Kidney glomerular epithelial cell (primary cell): ENCODE data around the gene INTU.
A peak's percentile ranks its signal among the peaks of the same experiment; 100 is the strongest.
"Not testable (repeated sequence)": the region's sequence is repeated elsewhere in the genome, so short reads cannot be mapped to it uniquely, and the experiment has no call there.

Experiments
- DNase-seq: peaks from one replicate; lab custom pipeline; 2025; lab: John Stamatoyannopoulos, UW

The INTU gene

DNA sequence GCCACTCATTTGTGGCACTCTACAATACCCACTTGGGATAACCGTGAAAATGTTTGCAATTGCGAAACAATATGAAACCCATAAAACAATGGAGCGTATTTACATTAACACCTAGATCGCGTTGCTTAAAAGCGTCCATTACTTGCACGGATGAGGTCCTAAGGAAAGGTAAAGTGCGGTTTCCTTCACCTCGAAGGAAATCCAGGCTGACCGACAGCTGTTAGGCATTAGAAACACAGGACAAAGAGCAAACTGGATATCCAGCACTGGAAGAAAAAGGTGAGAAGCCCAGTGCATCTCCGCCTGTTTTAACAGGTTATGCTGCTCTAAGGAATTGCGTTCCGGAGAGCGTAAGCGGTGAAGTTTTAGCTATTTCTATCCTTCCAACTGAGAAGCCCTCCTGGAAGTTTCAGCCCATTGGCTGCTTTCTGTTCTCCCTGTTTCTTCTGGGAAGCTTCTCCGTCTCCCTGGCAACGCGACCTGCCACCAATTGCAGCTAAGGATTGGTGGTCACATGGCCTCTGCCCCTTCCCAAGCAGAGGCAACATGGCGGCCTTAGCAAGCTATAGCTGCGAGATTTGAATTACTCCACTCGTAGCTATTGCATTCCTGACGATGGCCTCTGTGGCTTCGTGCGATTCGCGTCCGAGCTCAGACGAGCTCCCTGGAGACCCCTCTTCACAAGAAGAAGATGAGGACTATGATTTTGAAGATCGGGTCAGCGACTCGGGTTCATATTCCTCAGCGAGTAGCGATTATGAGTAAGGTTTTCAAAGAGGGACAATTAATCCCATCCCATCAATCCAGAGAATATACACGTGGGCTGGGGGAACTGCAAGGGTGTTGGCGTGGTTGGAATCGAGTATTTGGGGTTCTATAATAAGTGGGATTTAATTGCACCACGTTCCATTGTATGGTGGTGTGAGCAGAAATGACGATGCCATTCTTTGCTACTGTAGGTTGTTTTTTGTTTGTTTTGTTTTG lies at the start of gene INTU:
INTU (plus strand) TSS at position 538 of the 984 bp plus-strand sequence; CDS start at position 616, 78 bp downstream.
- DNase-seq = peak; percentile 93

DNA sequence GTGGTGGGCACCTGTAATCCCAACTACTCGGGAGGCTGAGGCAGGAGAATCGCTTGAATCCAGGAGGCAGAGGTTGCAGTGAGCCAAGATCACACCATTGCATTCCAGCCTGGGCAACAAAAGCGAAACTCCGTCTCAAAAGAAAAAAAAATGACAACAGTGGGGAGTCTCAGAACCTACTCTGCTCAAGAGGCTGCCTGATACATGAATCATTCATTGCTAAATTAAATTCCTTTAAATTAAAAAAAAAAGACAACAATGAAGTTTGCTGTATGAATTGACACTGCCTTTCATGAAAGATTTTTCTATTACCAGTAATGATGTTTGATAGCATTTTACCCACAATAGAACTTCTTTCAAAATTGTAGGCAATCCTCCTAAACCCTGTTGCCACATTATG lies 46.3 kb upstream of the INTU start:
- not testable (repeated sequence) for DNase-seq

DNA sequence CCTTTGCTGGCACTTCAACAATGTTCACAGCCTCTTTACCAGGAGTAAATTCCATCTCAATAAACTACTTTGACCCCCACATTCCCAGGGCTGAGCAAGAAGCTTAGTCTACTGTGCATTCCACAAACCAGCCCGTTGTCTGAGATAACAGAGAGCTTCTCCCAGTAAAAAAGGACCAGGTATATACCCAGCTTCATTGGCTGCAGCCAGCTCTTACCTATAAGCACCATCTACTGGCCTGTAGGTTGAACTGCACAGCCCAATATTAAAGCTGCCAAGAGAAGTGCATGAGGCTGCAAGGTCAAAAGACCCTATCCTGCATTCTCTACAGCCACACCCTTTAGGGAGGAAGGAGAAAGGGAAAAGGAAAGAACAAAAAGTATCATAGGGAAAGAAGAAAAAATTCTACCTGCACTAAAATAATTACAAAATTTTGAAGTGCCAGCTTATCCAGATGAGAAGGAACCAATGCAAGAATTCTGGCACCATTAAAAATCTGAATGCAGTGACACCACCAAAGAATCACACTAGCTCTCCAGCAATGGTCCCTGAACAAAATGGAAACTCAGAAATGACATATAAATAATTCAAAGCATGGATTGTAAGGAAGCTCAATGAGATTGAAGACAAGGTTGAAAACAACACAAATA lies 45.7 kb upstream of the INTU start:
- DNase-seq = peak; percentile 74

DNA sequence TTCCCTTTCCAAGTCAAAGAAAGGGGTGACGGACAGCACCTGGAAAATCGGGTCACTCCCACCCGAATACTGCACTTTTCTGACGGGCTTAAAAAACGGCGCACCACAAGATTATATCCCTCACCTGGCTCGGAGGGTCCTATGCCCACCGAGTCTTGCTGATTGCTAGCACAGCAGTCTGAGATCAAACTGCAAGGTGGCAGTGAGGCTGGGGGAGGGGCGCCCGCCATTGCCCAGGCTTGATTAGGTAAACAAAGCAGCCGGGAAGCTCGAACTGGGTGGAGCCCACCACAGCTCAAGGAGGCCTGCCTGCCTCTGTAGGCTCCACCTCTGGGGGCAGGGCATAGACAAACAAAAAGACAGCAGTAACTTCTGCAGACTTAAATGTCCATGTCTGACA lies 43.6 kb upstream of the INTU start:
- DNase-seq = not testable (repeated sequence)

DNA sequence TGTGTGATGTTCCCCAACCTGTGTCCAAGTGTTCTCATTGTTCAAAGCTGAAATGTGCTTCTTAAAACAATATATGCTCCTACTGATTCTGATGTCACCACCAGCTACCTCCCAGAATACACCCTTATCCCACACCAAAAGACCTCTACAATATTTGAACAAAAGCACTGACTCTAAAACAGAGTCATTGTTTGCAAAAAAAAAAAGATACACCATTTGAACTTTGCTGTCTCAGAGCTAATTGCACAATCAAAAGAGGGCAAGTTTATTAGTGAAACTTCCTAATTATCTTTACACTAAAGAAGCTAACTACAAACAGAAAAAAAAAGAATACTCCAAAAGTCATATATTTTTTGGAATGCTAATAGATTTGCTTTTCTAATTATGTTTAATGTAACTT lies 34.1 kb upstream of the INTU start:
- DNase-seq = no peak

DNA sequence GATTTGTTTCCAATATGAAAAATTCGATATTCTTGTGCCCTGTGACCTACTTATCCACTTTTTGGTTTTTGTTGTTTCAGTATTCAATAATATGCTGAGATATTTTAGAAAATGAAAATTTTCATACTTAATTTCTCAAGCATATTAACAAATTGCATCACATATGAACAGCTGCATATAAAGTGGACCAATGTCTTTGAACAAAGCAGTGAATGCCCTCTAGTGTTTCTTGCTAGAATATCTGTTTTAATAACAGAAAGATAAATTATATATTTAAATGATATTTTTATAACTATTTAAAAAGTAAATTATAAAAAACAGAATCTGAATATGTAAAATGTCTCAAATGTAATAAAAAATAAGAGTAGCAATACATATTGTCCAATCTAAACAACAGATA lies 31.7 kb upstream of the INTU start:
- peak; percentile 16 for DNase-seq

DNA sequence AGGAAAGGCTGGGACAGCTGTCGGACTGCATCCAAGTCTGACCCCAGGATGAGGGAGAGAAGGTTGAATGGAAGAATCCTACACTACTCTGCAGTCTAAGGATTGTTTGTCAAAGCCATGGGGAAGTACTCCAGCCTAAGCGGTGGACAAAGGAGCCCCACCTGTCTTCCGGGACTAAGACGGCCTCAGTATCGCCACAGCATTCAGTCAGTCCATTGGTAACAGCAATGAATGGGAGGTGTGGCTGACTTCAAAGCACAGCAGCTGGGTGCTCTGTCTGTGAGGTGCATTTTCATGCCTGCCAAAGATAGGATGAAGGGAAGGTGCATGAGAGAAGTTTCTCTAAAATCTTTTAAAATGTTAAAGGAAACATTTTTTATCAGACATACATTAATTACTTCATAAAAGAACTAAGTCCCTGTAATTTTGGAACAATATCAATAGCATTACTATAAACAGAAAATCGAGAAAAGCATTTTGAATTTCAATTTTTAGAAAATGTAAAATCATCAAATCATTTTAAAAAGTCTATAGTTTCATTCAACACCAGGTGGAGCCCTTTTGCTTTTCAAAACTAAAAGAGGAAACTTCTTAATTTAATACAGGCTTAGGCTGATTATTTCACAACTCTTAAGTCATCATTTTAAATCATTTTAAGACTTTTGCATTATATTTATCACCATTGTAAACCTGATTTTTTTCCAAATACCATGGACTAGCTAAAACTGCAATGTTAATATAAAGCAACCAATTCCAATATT lies 27.6 kb upstream of the INTU start:
- DNase-seq = peak; percentile 29

DNA sequence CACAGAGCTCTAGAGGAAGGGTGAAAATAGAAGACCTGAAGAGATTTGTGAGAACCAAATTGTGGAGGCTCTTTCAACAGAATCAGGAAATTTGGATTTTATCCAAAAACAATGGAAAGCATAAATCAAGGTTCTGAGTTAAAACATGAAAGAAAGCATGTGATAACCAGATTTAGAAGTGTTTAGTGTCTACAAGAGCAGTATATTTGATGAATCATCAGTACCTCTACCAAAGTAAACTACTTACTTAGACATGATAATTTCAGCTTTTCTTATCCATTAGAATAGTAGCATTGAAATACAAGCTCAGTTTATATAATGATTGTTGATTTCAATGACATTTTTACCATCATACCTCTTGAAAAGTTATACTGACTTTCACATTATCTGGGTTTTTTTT lies 25.9 kb upstream of the INTU start:
- no peak for DNase-seq

DNA sequence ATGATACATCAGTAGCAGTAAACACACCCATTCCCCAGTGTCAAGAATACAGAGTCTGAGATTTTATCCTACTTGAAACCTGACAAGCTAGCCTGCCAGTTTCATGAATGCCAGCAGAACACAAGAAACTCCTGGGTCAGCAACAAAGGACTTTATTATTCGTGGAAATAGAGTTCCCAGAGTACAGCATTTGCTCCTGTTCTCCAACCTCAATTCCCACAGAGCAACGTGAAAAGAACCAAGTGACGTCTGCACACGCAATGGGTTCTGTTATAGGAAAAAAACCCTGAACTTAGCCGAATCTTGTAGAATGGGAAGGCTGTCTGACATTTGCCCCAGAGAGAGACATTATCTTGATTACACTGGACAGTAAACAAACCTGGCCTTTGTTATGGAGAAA lies 23.3 kb upstream of the INTU start:
- DNase-seq = no peak

DNA sequence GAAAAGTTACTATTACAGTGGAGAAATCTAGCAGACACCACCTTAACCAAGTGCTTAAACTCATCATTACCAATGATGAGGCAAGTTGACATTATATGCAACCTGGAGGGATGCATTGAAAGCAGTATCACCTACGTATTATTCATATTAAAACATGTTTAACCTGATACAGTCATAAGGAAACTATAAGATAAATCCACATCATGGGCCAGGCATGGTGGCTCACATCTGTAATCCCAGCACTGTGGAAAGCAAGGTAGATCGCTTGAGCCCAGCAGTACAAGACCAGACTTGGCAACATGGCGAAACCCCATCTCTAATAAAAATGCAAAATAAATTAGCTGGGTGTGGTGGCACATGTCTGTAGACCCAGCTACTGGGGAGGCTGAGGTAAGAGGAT lies 22.3 kb upstream of the INTU start:
- no peak for DNase-seq

DNA sequence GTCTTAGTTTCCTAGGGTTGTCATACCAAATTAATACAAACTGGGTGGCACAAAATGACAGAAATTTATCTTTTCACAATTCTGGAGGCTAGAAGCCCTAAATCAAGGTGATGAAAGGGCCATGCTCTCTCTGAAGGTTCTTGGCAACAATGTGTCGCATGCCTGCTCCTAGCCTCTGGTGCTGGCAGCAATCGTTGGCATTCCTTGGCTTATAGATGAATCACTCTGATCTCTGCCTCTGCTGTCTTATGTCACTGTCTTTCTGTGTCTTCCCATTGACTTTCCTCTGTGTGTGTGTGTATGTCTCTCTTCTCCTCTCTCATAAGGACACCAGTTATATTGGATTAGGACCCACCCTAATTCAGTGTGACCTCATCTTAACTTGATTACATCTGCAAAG lies 15.9 kb upstream of the INTU start:
- peak; percentile 2 for DNase-seq

DNA sequence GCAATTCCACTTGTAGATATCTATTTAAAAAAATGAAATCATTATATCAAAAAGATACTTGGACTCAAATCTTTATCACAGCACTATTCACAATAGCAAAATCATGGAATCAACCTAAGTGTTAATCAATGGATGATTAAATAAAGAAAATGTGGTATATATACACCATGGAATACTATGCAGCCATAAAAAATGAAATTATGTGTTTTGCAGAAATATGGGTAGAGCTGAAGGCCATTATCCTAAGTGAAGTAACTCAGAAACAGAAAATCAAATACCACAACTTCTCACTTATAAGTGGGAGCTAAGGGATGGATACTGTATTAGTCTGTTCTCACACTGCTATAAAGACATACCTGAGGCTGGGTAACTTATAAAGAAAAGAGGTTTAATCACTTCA lies 14.3 kb upstream of the INTU start:
- DNase-seq = no peak

DNA sequence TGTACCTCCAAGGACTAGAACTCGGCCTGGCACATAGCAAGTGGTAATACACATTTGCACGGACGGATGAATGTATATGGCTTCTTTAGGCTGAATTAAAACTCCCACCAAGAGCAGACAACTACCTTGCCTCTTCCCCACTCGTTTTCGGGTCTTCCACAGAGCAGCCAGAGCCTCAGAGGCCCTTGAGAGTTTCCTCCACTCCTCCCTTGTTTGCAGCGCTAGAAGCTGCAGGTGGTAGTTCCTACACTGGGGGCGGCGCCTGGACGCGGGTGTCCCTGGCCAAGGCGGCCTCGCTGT lies 10.2 kb upstream of the INTU start:
- DNase-seq = peak; percentile 24

DNA sequence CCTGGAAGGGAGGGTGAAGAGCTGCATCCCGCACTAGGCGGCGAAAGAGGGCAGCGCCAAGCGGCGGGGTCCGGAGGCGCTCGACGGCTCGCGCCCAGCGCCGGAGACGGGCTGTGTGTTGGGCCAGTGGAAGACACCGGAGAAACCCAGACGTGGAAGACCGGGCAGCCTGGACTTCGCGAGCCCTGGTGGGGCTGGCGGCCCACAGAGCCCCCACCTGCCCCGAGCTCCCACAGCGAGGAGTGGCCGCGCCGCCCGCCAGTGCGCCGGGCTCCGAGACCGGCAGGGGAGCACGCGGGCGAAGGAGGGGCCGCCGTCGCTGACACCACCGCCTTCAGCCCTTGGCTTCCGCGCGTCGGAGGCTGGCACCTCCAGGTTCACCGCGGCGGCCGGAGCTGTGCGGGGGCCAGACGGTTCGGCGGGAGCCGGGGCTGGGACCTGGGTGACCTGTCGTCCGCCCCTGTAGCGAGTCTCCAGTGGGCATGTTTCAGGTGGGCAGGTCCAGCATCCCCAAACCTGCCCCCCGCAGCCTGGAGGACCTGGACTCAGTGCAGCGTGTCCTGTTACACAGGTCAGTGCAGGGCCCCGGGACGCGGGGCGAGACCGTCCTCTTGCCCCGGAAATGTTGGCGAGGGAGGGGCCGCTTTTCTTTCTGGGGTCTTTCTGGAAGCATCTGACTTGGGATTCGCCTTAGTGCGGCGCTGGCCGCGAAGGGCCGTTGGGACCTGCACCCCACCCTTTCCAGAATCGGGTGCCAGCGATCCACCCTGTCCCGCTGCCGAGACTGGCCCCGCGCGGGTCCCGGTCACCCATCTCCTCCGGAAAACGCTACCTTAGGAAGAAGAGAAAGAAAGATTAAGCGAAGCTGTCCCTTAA lies 9.6 kb upstream of the INTU start:
- no peak for DNase-seq

DNA sequence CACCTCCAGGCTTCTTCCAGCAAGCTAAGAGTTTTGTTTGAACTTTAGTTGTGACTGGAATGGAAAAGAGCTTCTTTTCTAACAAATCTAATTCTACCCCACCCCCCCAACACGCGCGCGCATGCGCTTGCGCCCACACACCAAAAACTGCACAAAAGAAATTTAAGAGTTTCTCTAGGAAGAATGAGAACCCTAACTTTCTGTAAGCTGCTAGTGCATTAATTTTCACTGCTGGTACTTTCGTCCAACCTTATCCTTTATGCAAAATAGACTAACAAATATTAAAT lies 9.0 kb upstream of the INTU start:
- peak; percentile 21 for DNase-seq

DNA sequence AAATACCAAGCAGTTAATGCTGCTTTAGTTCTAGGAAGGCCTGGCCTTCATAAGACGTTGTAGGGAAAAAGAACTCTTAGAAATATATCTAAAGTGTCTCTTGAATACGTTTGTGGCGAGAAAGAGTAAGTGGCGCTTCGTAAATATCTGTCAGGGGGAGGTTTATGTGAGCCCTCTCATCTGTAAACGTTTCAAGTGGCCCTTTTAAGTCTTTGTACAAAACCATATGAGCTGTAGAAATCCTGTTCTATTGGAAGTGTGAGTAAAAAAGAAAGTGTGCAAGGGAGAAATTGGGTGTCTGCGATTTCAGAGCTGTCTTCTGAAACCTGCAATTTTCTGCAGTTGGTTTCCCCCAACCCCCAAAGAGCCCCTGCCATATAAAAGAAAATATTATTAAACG lies 8.6 kb upstream of the INTU start:
- no peak for DNase-seq

DNA sequence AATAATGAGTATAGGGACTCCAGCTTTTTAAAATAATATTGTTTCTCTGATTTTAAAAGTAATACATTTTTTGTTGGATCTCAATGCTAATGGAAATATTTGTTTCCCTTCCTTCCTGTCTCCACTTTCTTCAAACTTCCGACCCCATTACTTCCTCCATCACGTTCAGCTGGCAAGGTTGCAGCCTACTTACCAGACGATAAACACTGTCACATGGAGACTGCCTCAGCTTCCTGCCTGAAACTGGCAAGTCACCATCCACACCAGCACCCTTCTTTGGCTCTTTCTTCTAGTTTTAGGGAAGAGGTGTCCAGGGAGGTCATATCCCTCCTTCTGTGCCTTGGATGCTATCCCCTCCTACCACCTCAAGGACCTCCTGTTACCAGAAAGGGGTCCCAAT lies 3.4 kb upstream of the INTU start:
- no peak for DNase-seq

DNA sequence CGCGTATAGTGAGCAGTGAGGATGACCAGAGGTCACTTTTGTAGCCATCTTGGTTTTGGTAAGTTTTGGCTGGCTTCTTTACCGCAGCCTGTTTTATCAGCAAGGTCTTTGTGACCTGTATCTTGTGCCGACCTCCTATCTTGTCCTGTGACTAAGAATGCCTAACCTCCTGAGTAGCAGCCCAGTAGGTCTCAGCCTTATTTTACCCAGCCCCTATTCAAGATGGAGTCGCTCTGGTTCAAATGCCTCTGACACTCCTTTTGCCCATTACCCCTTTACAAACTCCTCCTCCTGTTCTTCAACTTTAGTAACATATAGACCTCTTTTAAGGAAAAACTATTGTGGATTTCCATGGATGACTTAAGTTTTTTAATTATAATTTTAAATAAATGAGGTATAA lies 2.6 kb upstream of the INTU start:
- DNase-seq = no peak

DNA sequence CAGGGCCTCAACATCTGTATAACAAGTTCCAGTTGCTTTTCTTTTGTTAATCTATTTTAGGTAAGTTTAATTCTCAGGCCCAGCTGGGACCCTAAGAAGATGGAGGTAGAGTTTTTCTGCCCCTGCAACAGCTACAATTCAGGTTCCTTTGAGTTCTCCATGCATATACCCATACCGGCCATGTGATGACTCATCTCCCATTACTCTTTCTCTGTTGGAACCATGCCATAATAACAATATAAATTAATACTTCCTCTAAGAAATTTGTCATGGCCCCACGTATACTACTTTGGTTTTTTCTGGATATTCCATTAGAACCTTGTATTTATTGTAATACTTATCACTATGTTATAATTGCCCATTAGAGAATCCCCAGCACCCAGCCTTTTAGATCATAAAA lies 1.3 kb upstream of the INTU start:
- DNase-seq = no peak

DNA sequence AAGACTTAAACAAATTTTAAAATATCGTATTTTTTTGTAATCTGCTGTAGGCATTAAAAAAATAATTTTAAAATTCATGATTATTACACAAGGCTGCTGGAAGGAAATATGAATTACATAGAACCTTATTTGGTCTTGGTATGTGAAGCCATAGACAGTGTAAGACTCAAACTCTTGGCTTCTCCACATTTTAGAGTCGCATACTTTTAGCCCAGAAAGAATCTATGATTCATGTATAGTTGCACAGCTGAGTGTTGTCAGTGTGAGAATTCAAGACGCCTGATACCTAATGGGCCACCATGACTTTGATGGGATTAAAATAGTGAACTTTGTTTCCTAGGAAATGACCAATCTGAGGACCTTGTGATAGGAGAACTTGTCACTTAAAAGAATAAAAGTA lies 1.4 kb downstream of the INTU start:
- DNase-seq = no peak

DNA sequence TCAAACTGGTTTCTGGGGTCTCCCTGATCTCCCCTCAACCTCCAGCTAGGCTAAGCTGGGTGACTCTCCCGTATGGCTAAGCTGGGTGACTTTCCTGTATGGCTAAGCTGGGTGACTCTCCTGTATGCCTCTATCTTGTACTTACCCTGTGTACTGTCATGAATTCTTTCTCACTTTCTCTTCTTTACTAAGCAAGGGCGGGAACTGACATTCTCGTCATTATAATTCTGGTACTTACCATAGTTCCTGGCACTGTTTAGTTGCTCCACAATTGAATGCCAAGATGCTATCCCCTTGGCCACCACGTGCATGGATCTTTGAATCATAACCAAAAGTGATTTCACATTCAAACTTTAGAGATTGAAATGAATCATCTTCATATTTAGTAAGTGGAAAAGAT lies 8.8 kb downstream of the INTU start:
- DNase-seq = no peak

DNA sequence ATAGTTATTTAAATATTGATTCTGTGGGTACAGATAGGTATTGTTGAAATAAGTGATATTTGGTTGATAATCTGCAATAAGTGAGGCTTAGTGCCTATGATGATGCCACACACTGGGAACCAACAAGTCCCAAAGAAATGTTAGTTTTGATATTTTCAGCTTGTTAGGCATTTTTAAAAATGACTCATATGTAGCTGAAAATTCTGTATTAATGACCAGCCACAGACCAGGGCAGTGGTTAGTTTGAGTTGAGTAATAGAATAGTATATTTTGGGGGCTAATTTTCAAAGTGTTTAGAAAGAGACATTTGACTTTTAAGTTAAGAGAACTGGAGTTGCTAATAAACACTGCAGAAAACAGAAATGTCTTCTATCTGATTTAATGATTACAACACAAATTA lies 9.4 kb downstream of the INTU start:
- DNase-seq = no peak
